Endothelial cell (in vitro differentiated cells): ENCODE measurements around the gene MARS1. TPM values are rescaled to one million over a fixed set of nuclear protein-coding genes. Genes with fewer than 3 reads are reported as not detected.
A peak's percentile ranks its signal among the peaks of the same experiment; 100 is the strongest.

Experiments
- DNase-seq: peaks from one replicate; pipeline ENCODE4 v3.0.0; 2021; ENCODE audit warnings: low spot score
- H3K27ac Mint-ChIP-seq: one replicate; pipeline ENCODE4 v1.8.0; 2021; ENCODE audit warnings: mixed read lengths, inconsistent platforms; ENCODE audit not compliant: unreplicated experiment
- H3K27me3 Mint-ChIP-seq: one replicate; pipeline ENCODE4 v1.8.0; 2021; ENCODE audit warnings: mild to moderate bottlenecking, moderate library complexity, mixed read lengths, inconsistent platforms; ENCODE audit not compliant: unreplicated experiment
- H3K36me3 Mint-ChIP-seq: one replicate; pipeline ENCODE4 v1.8.0; 2021; ENCODE audit warnings: mild to moderate bottlenecking, low read depth, mixed read lengths, inconsistent platforms; ENCODE audit not compliant: unreplicated experiment
- H3K4me1 Mint-ChIP-seq: one replicate; pipeline ENCODE4 v1.8.0; 2021; ENCODE audit warnings: mild to moderate bottlenecking, mixed read lengths, inconsistent platforms; ENCODE audit not compliant: unreplicated experiment
- H3K4me3 Mint-ChIP-seq: one replicate; pipeline ENCODE4 v1.8.0; 2021; ENCODE audit warnings: mild to moderate bottlenecking, mixed read lengths, inconsistent platforms; ENCODE audit not compliant: unreplicated experiment
- H3K9me3 Mint-ChIP-seq: one replicate; pipeline ENCODE4 v1.8.0; 2021; ENCODE audit warnings: mixed read lengths, inconsistent platforms; ENCODE audit not compliant: unreplicated experiment
- CTCF ChIP-seq: fragments of 200-600 bp; sonication (generic); IDR thresholded peaks from one replicate; pipeline ENCODE4 v1.5.0; 2021; ENCODE audit warnings: antibody characterized with exemption; ENCODE audit not compliant: unreplicated experiment
- total RNA-seq: library from RNA; stranded (reverse); fragmentation: NEBNext Ultra II Directional; extraction: Animal tissue kit (Norgen Biotek cat#: 25700); gene quantifications from one replicate; pipeline ENCODE4 v1.2.1, GENCODE V29; 2021; ENCODE audit not compliant: unreplicated experiment

The MARS1 gene
- total RNA-seq, 1 donor from 2014 or later: 183 TPM

GRCh38 chr12:57518176-57518919 lies 30.5 kb downstream of the MARS1 start:
- H3K36me3 Mint-ChIP-seq: peaks cover 46% of the 10 kb centered on the region
- no peak for TF ChIP-seq CTCF
- H3K4me3 Mint-ChIP-seq: peak overlapping the region; percentile 40
- peak overlapping the region; percentile 55 for H3K27ac Mint-ChIP-seq
- no peaks in the 10 kb centered on the region for H3K9me3 Mint-ChIP-seq
- H3K27me3 Mint-ChIP-seq: peaks cover 20% of the 10 kb centered on the region
- H3K4me1 Mint-ChIP-seq: peaks cover 33% of the 10 kb centered on the region
- no peak for DNase-seq

GRCh38 chr12:57518920-57519795 lies 31.3 kb downstream of the MARS1 start:
- Mint-ChIP-seq H3K36me3 (peaks cover 47% of the 10 kb centered on the region), H3K9me3 (no peaks in the 10 kb centered on the region), H3K4me3 (peak overlapping the region; percentile 94), H3K27me3 (peaks cover 28% of the 10 kb centered on the region), H3K4me1 (peaks cover 39% of the 10 kb centered on the region), H3K27ac (peak overlapping the region; percentile 92)
- no peak for TF ChIP-seq CTCF
- no peak for DNase-seq

GRCh38 chr12:57519796-57520052 lies 31.9 kb downstream of the MARS1 start:
- no peak for DNase-seq
- Mint-ChIP-seq H3K4me1 (peaks cover 45% of the 10 kb centered on the region), H3K9me3 (no peaks in the 10 kb centered on the region), H3K4me3 (peak overlapping the region; percentile 94), H3K27ac (peak overlapping the region; percentile 92), H3K36me3 (peaks cover 47% of the 10 kb centered on the region), H3K27me3 (peaks cover 31% of the 10 kb centered on the region)
- TF ChIP-seq CTCF: no peak

- peak; percentile 99 for DNase-seq
- H3K9me3 Mint-ChIP-seq: no peaks in the 10 kb centered on the region
- peaks cover 31% of the 10 kb centered on the region for H3K27me3 Mint-ChIP-seq
- H3K4me1 Mint-ChIP-seq: peaks cover 46% of the 10 kb centered on the region
- peak within 1 kb of the TSS; percentile 92 for H3K27ac Mint-ChIP-seq
- TF ChIP-seq CTCF: no peak
- peak within 1 kb of the TSS; percentile 94 for H3K4me3 Mint-ChIP-seq
- peaks cover 46% of the 10 kb centered on the region for H3K36me3 Mint-ChIP-seq
Observed at GRCh38 chr12:57520053-57520818, 32.4 kb downstream of the MARS1 start, which contains the start of gene DDIT3. Gene DDIT3, minus strand, starts transcription at chr12:57520514. Its CDS starts 3,108 bp downstream, at chr12:57517406.
